ENCODE measurements around the gene ANKS1A.

GRCh38 chr6:35089935-35090505, 201.0 kb downstream of the ANKS1A start:
- TF ChIP-seq EZH2 (optimal IDR thresholded peaks at IDR 0.05; ENCODE audit: low read depth, low read length), result no peak
- no peak for TF ChIP-seq CTCF (IDR thresholded peaks at IDR 0.05; ENCODE audit: low read length)

Measured in MM.1S (cell line).